Adrenal gland (tissue), 12 donors: ENCODE measurements around the gene PLXNA4. TPM values are rescaled to one million over a fixed set of nuclear protein-coding genes. Genes with fewer than 3 reads are reported as not detected.

ENCODE experiments used
- DNase-seq, 7 donors: peaks; one replicate each; pipeline ENCODE4 v3.0.0-alpha.2; 2019 to 2020
- H3K27ac ChIP-seq, 5 donors: fragments of 200-600 bp; sonication (generic) in 4 of 5; 1 replicate in 3 of 5; 2 replicates in 2 of 5; pipeline versions ENCODE4 v1.5.1 to v1.8.0; 2016 to 2020; ENCODE audit warnings: mild to moderate bottlenecking in 1 of 5
- H3K27me3 ChIP-seq: fragments of 200-600 bp; 2 replicates; pipeline ENCODE4 v1.8.0; 2021
- H3K36me3 ChIP-seq, 2 donors: fragments of 200-600 bp; replicated peaks in 1 of 2; 1 replicate in 1 of 2; 2 replicates in 1 of 2; pipeline versions ENCODE4 v1.5.1 to v1.8.0; 2018 to 2022
- H3K4me1 ChIP-seq, 2 donors: fragments of 200-600 bp; replicated peaks in 1 of 2; 1 replicate in 1 of 2; 2 replicates in 1 of 2; pipeline versions ENCODE4 v1.5.1 to v1.8.0; 2018 to 2021
- H3K4me3 ChIP-seq, 4 donors: fragments of 200-600 bp; sonication (generic) in 3 of 4; one replicate each; pipeline ENCODE4 v1.5.1; 2016 to 2018
- H3K9me3 ChIP-seq, 3 donors: fragments of 200-600 bp; sonication (generic) in 1 of 3; replicated peaks in 1 of 3; 1 replicate in 2 of 3; 2 replicates in 1 of 3; pipeline versions ENCODE4 v1.5.1 to v1.8.0; 2016 to 2021
- CTCF ChIP-seq, 6 experiments: fragments of 450-650 bp in 4 of 6; fragments of 200-600 bp in 2 of 6; sonication (generic) in 1 of 6; IDR thresholded peaks; 1 replicate in 5 of 6; 2 replicates in 1 of 6; pipeline versions ENCODE4 v1.5.1 to v1.8.0; 2016 to 2021; ENCODE audit warnings: antibody characterized with exemption in 6 of 6, mild to moderate bottlenecking in 2 of 6, moderate library complexity in 1 of 6
- POLR2A ChIP-seq, 2 donors: fragments of 450-650 bp; IDR thresholded peaks; one replicate each; pipeline ENCODE4 v1.6.1; 2017; ENCODE audit warnings: antibody characterized with exemption in 2 of 2, mild to moderate bottlenecking in 2 of 2, moderate library complexity in 1 of 2
- WGBS, 4 donors: extraction: QIAGEN DNeasy Blood & Tissue Kit in 2 of 4; methylation state at CpG; one replicate each; pipeline versions ENCODE4 v1.1.5 to v1.1.7; 2013 to 2017; 5-methylcytosine and 5-hydroxymethylcytosine counted together
- intact Hi-C, 2 donors: fragments of 100-400 bp; cut with DNase I; formaldehyde crosslinking; loops; one replicate each; pipeline versions ENCODE4 v1.14.1 to v1.15.0; 2022 to 2023
- polyA plus RNA-seq, 3 donors: library from polyadenylated mRNA; stranded (reverse); fragments of 200-250 nt in 2 of 3; fragments of 350-450 nt in 1 of 3; fragmentation: Illumina TruSeq in 1 of 3; extraction: RNeasy Lipid Tissue Mini Kit (QIAGEN cat#74804) in 1 of 3; gene quantifications; one replicate each; pipeline ENCODE4 v1.2.3, GENCODE V29; 2013 to 2014
- total RNA-seq, 9 donors: library from RNA; depleted of rRNA in 4 of 9; stranded (reverse); fragments of >200 nt in 4 of 9; fragments of 120-200 nt in 1 of 9; fragmentation: NEBNext Ultra II Directional in 1 of 9; extraction: Animal tissue kit (Norgen Biotek cat#: 25700) in 1 of 9; gene quantifications; one replicate each; pipeline versions ENCODE4 v1.1.0 to v1.2.4, GENCODE V29; 2013 to 2023
- donor health status: healthy with polysubstance abuse.
- donor health status: Bipolar disorder and iron deficiency.
- donor health status: DM: yes; HTN: yes; CAD: no.
- donor health status: DM: no; HTN: no; CAD: no.
- donor health status: DM: no; HTN: no; CAD: no.
- donor health status: DM: yes; HTN: yes; CAD: no.

The PLXNA4 gene
- total and polyA plus RNA-seq, 12 donors: 0.99 to 10.7 (median 3.6) TPM

- Histone ChIP-seq H3K4me1 (no peaks in the 10 kb centered on the region), H3K27ac (no peak overlapping the region), H3K4me3 (no peak overlapping the region), H3K27me3 (no peaks in the 10 kb centered on the region), H3K9me3 (peaks cover 0 to 8% (median 0%) of the 10 kb centered on the region in 3 donors), H3K36me3 (no peaks in the 10 kb centered on the region)
- intact Hi-C loops: no loop called here
- 54 to 62% (median 58%) methylated on average over 3 of the region's 3 CpGs; no CpG with 5 or more reads in 1 of the 4 donors for WGBS, 4 donors
- TF ChIP-seq CTCF (IDR thresholded peaks at IDR 0.05) (no peak), POLR2A (IDR thresholded peaks at IDR 0.05) (no peak)
- DNase-seq: no peak
These were observed 23.2 kb downstream of the PLXNA4 start for GRCh38 chr7:132553031-132553430.

- DNase-seq: no peak
- WGBS, 4 donors: 42 to 55% (median 48%) methylated on average over 3 of the region's 3 CpGs
- no peaks in the 10 kb centered on the region for H3K4me1 ChIP-seq
- no peaks in the 10 kb centered on the region for H3K27me3 ChIP-seq
- no peaks in the 10 kb centered on the region for H3K36me3 ChIP-seq
- H3K27ac ChIP-seq: no peak overlapping the region
- H3K4me3 ChIP-seq: no peak overlapping the region
- intact Hi-C loops: no loop called here
- peaks cover 0 to 8% (median 0%) of the 10 kb centered on the region in 3 donors for H3K9me3 ChIP-seq
- TF ChIP-seq POLR2A (IDR thresholded peaks at IDR 0.05) (no peak), CTCF (IDR thresholded peaks at IDR 0.05) (no peak)
These were observed 24.4 kb downstream of the PLXNA4 start for GRCh38 chr7:132551886-132552285.

GRCh38 chr7:132551439-132551838 is 24.8 kb downstream of the PLXNA4 start:
- intact Hi-C loops: no loop called here
- WGBS, 4 donors: 69 to 76% (median 74%) methylated on average over 6 of the region's 6 CpGs
- H3K4me1 ChIP-seq: no peaks in the 10 kb centered on the region

GRCh38 chr7:132548489-132549078 is 27.7 kb downstream of the PLXNA4 start:
- Histone ChIP-seq H3K27me3 (no peaks in the 10 kb centered on the region), H3K4me1 (no peaks in the 10 kb centered on the region), H3K9me3 (peaks cover 0 to 8% (median 0%) of the 10 kb centered on the region in 3 donors), H3K27ac (no peak overlapping the region), H3K4me3 (no peak overlapping the region), H3K36me3 (no peaks in the 10 kb centered on the region)
- peak in 3 of 7 donors; percentile 10 to 32 (median 11) for DNase-seq
- TF ChIP-seq POLR2A (IDR thresholded peaks at IDR 0.05) (no peak), CTCF (IDR thresholded peaks at IDR 0.05) (no peak)
- intact Hi-C loops: no loop called here
- 26 to 36% (median 30%) methylated on average over 4 of the region's 4 CpGs for WGBS, 4 donors

More at GRCh38 chr7:132551439-132551838, 24.8 kb downstream of the PLXNA4 start:
- no peak overlapping the region for H3K27ac ChIP-seq
- H3K9me3 ChIP-seq: peaks cover 0 to 8% (median 0%) of the 10 kb centered on the region in 3 donors
- DNase-seq: no peak
- no peaks in the 10 kb centered on the region for H3K27me3 ChIP-seq
- H3K36me3 ChIP-seq: no peaks in the 10 kb centered on the region
- H3K4me3 ChIP-seq: no peak overlapping the region
- TF ChIP-seq POLR2A (IDR thresholded peaks at IDR 0.05) (no peak), CTCF (IDR thresholded peaks at IDR 0.05) (no peak)
